GM12878 (cell line): ENCODE results near the gene HOXD13. TPM values are rescaled to one million over a fixed set of nuclear protein-coding genes. Genes with fewer than 3 reads are reported as not detected.

ENCODE experiments used
- IRF4 ChIP-seq: IDR thresholded peaks from 2 replicates; pipeline ENCODE4 v1.6.1; 2011; ENCODE audit warnings: low read depth, low read length
- MYC ChIP-seq: IDR thresholded peaks from 2 replicates; pipeline ENCODE4 v1.6.1; 2011; ENCODE audit warnings: mild to moderate bottlenecking, low read length, moderate library complexity, inconsistent platforms; ENCODE audit not compliant: insufficient read depth, insufficient replicate concordance, insufficient read length, severe bottlenecking
- STAT3 ChIP-seq: IDR thresholded peaks from 2 replicates; pipeline ENCODE4 v1.6.1; 2011; ENCODE audit warnings: low read depth, low read length, improper control_type of control experiment
- ZNF24 ChIP-seq: fragments of 450-650 bp; IDR thresholded peaks from 2 replicates; pipeline ENCODE4 v1.6.1; 2017; ENCODE audit warnings: antibody characterized with exemption, mild to moderate bottlenecking
- ZNF274 ChIP-seq: IDR thresholded peaks from one replicate; pipeline ENCODE4 v1.8.0; 2011; ENCODE audit not compliant: insufficient read length, insufficient read depth
- polyA plus RNA-seq, 11 experiments: library from polyadenylated mRNA; depleted of rRNA in 4 of 11; unstranded in 6 of 11; stranded (reverse) in 5 of 11; fragments of >200 nt; fragmentation: Nextera tagmentation in 4 of 11; fragmentation: Illumina TruSeq in 1 of 11; extraction: Ambion mirVana in 4 of 11; extraction: Trizol in 1 of 11; gene quantifications; 1 replicate in 1 of 11; 2 replicates in 10 of 11; pipeline versions ENCODE4 v1.2.1 to v1.2.3, GENCODE V29; 2011 to 2016; ENCODE audit warnings: inconsistent platforms in 2 of 11, missing spikeins in 2 of 11, low read depth in 1 of 11
- total RNA-seq, 4 experiments: library from RNA; depleted of rRNA in 3 of 4; stranded (reverse); fragments of >200 nt in 3 of 4; fragmentation: Illumina TruSeq in 1 of 4; extraction: Trizol in 1 of 4; gene quantifications; 2 replicates each; pipeline versions ENCODE4 v1.2.1 to v1.2.3, GENCODE V29; 2013 to 2021
- TF ChIP-seq, protein P1 (sequence below): fragments of 450-650 bp; formaldehyde crosslinking; IDR thresholded peaks from 2 replicates; pipeline ENCODE4 v1.4.0; 2020; ENCODE audit warnings: mild to moderate bottlenecking, moderate library complexity
- TF ChIP-seq, protein P2 (sequence below): fragments of 450-650 bp; IDR thresholded peaks from 2 replicates; pipeline ENCODE4 v1.6.1; 2017; ENCODE audit warnings: antibody characterized with exemption, mild to moderate bottlenecking, moderate library complexity
- TF ChIP-seq, protein P3 (sequence below): IDR thresholded peaks from 2 replicates; pipeline ENCODE4 v1.6.1; 2011; ENCODE audit warnings: low read depth, low read length, improper control_type of control experiment, borderline replicate concordance
- TF ChIP-seq, protein P4 (sequence below): fragments of 150-350 bp; IDR thresholded peaks from 2 replicates; pipeline ENCODE4 v1.6.1; 2014; ENCODE audit warnings: mild to moderate bottlenecking, low read depth, low read length

The HOXD13 gene
- total and polyA plus RNA-seq, 10 of the 15 experiments (the other 5 are each of a cell fraction or from before 2014, with no cell fraction given), result not detected

DNA sequence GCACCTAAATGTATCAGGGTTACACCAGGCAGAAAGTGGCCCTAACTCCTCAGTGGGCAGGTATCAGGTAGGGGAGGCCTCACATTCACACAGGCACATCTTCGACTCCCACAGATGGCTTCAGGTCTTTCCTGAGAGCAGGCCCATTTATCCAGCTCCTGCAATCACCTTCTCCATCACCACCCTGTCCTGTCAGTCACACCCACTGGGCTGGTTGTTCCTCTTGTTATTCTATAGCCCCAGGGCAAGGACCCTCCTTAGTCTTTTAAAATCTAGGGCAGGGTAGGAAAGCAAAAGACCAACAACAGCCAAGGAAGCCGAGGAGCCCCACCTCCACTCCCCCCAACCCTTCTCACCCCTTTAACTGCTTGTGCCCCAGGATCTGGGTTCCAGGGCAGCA is 49.8 kb downstream of the HOXD13 start (continued):
- TF ChIP-seq, protein P1, sequence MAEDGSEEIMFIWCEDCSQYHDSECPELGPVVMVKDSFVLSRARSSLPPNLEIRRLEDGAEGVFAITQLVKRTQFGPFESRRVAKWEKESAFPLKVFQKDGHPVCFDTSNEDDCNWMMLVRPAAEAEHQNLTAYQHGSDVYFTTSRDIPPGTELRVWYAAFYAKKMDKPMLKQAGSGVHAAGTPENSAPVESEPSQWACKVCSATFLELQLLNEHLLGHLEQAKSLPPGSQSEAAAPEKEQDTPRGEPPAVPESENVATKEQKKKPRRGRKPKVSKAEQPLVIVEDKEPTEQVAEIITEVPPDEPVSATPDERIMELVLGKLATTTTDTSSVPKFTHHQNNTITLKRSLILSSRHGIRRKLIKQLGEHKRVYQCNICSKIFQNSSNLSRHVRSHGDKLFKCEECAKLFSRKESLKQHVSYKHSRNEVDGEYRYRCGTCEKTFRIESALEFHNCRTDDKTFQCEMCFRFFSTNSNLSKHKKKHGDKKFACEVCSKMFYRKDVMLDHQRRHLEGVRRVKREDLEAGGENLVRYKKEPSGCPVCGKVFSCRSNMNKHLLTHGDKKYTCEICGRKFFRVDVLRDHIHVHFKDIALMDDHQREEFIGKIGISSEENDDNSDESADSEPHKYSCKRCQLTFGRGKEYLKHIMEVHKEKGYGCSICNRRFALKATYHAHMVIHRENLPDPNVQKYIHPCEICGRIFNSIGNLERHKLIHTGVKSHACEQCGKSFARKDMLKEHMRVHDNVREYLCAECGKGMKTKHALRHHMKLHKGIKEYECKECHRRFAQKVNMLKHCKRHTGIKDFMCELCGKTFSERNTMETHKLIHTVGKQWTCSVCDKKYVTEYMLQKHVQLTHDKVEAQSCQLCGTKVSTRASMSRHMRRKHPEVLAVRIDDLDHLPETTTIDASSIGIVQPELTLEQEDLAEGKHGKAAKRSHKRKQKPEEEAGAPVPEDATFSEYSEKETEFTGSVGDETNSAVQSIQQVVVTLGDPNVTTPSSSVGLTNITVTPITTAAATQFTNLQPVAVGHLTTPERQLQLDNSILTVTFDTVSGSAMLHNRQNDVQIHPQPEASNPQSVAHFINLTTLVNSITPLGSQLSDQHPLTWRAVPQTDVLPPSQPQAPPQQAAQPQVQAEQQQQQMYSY (CRISPR knock-in tag), result no peak
- TF ChIP-seq ZNF24, result no peak
- TF ChIP-seq IRF4, result no peak
- TF ChIP-seq, protein P2, sequence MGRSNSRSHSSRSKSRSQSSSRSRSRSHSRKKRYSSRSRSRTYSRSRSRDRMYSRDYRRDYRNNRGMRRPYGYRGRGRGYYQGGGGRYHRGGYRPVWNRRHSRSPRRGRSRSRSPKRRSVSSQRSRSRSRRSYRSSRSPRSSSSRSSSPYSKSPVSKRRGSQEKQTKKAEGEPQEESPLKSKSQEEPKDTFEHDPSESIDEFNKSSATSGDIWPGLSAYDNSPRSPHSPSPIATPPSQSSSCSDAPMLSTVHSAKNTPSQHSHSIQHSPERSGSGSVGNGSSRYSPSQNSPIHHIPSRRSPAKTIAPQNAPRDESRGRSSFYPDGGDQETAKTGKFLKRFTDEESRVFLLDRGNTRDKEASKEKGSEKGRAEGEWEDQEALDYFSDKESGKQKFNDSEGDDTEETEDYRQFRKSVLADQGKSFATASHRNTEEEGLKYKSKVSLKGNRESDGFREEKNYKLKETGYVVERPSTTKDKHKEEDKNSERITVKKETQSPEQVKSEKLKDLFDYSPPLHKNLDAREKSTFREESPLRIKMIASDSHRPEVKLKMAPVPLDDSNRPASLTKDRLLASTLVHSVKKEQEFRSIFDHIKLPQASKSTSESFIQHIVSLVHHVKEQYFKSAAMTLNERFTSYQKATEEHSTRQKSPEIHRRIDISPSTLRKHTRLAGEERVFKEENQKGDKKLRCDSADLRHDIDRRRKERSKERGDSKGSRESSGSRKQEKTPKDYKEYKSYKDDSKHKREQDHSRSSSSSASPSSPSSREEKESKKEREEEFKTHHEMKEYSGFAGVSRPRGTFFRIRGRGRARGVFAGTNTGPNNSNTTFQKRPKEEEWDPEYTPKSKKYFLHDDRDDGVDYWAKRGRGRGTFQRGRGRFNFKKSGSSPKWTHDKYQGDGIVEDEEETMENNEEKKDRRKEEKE, result no peak
- TF ChIP-seq, protein P3, sequence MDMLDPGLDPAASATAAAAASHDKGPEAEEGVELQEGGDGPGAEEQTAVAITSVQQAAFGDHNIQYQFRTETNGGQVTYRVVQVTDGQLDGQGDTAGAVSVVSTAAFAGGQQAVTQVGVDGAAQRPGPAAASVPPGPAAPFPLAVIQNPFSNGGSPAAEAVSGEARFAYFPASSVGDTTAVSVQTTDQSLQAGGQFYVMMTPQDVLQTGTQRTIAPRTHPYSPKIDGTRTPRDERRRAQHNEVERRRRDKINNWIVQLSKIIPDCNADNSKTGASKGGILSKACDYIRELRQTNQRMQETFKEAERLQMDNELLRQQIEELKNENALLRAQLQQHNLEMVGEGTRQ, result no peak
- no peak for TF ChIP-seq STAT3
- TF ChIP-seq ZNF274, result no peak
- TF ChIP-seq, protein P4, sequence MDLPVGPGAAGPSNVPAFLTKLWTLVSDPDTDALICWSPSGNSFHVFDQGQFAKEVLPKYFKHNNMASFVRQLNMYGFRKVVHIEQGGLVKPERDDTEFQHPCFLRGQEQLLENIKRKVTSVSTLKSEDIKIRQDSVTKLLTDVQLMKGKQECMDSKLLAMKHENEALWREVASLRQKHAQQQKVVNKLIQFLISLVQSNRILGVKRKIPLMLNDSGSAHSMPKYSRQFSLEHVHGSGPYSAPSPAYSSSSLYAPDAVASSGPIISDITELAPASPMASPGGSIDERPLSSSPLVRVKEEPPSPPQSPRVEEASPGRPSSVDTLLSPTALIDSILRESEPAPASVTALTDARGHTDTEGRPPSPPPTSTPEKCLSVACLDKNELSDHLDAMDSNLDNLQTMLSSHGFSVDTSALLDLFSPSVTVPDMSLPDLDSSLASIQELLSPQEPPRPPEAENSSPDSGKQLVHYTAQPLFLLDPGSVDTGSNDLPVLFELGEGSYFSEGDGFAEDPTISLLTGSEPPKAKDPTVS, result no peak
- no peak for TF ChIP-seq MYC
- TF ChIP-seq, all 136 proteins: peak for 0

Other genes with a start within 250 kb of the HOXD13 start
Only the 7 nearest of the 11 such genes appear.
- gene EVX2, start 8.8 kb upstream of the HOXD13 start, total RNA-seq (2014; rRNA removed), result not detected in 2 replicates
- not detected in 2 replicates for gene EVX2, start 8.8 kb upstream of the HOXD13 start, total RNA-seq (2014; rRNA removed; fragmentation: Illumina TruSeq; extraction: Trizol)
- not detected in 2 replicates for gene EVX2, start 8.8 kb upstream of the HOXD13 start, total RNA-seq (2021)
- not detected in 2 replicates for gene EVX2, start 8.8 kb upstream of the HOXD13 start, polyA plus RNA-seq (2011; rRNA removed)
- not detected in 2 replicates for gene EVX2, start 8.8 kb upstream of the HOXD13 start, polyA plus RNA-seq (2014; fragmentation: Illumina TruSeq; extraction: Trizol)
- not detected for gene EVX2, start 8.8 kb upstream of the HOXD13 start, polyA plus RNA-seq (2014; fragmentation: Nextera tagmentation; extraction: Ambion mirVana)
- gene EVX2, start 8.8 kb upstream of the HOXD13 start, polyA plus RNA-seq (2014; rRNA removed), result not detected in 2 replicates
- gene EVX2, start 8.8 kb upstream of the HOXD13 start, polyA plus RNA-seq (2016; fragmentation: Nextera tagmentation; extraction: Ambion mirVana), result not detected
- gene HOXD12, start 7.1 kb downstream of the HOXD13 start, total RNA-seq (2014; rRNA removed), result not detected in 2 replicates
- not detected in 2 replicates for gene HOXD12, start 7.1 kb downstream of the HOXD13 start, total RNA-seq (2014; rRNA removed; fragmentation: Illumina TruSeq; extraction: Trizol)
- gene HOXD12, start 7.1 kb downstream of the HOXD13 start, total RNA-seq (2021), result not detected in 2 replicates
- not detected in 2 replicates for gene HOXD12, start 7.1 kb downstream of the HOXD13 start, polyA plus RNA-seq (2011; rRNA removed)
- not detected in 2 replicates for gene HOXD12, start 7.1 kb downstream of the HOXD13 start, polyA plus RNA-seq (2014; fragmentation: Illumina TruSeq; extraction: Trizol)
- gene HOXD12, start 7.1 kb downstream of the HOXD13 start, polyA plus RNA-seq (2014; fragmentation: Nextera tagmentation; extraction: Ambion mirVana), result not detected
- not detected in 2 replicates for gene HOXD12, start 7.1 kb downstream of the HOXD13 start, polyA plus RNA-seq (2014; rRNA removed)
- gene HOXD12, start 7.1 kb downstream of the HOXD13 start, polyA plus RNA-seq (2016; fragmentation: Nextera tagmentation; extraction: Ambion mirVana), result not detected
- gene HOXD11, start 14.6 kb downstream of the HOXD13 start, total RNA-seq (2014; rRNA removed), result not detected in 2 replicates
- not detected in 2 replicates for gene HOXD11, start 14.6 kb downstream of the HOXD13 start, total RNA-seq (2014; rRNA removed; fragmentation: Illumina TruSeq; extraction: Trizol)
- gene HOXD11, start 14.6 kb downstream of the HOXD13 start, total RNA-seq (2021), result not detected in 2 replicates
- not detected in 2 replicates for gene HOXD11, start 14.6 kb downstream of the HOXD13 start, polyA plus RNA-seq (2011; rRNA removed)
- gene HOXD11, start 14.6 kb downstream of the HOXD13 start, polyA plus RNA-seq (2014; fragmentation: Illumina TruSeq; extraction: Trizol), result not detected in 2 replicates
- gene HOXD11, start 14.6 kb downstream of the HOXD13 start, polyA plus RNA-seq (2014; fragmentation: Nextera tagmentation; extraction: Ambion mirVana), result not detected
- gene HOXD11, start 14.6 kb downstream of the HOXD13 start, polyA plus RNA-seq (2014; rRNA removed), result not detected in 2 replicates
- gene HOXD11, start 14.6 kb downstream of the HOXD13 start, polyA plus RNA-seq (2016; fragmentation: Nextera tagmentation; extraction: Ambion mirVana), result not detected
- gene HOXD10, start 24.1 kb downstream of the HOXD13 start, total RNA-seq (2014; rRNA removed), result not detected in 2 replicates
- gene HOXD10, start 24.1 kb downstream of the HOXD13 start, total RNA-seq (2014; rRNA removed; fragmentation: Illumina TruSeq; extraction: Trizol), result not detected in 2 replicates
- not detected in 2 replicates for gene HOXD10, start 24.1 kb downstream of the HOXD13 start, total RNA-seq (2021)
- not detected in 2 replicates for gene HOXD10, start 24.1 kb downstream of the HOXD13 start, polyA plus RNA-seq (2011; rRNA removed)
- gene HOXD10, start 24.1 kb downstream of the HOXD13 start, polyA plus RNA-seq (2014; fragmentation: Illumina TruSeq; extraction: Trizol), result not detected in 2 replicates
- not detected for gene HOXD10, start 24.1 kb downstream of the HOXD13 start, polyA plus RNA-seq (2014; fragmentation: Nextera tagmentation; extraction: Ambion mirVana)
- not detected in 2 replicates for gene HOXD10, start 24.1 kb downstream of the HOXD13 start, polyA plus RNA-seq (2014; rRNA removed)
- not detected for gene HOXD10, start 24.1 kb downstream of the HOXD13 start, polyA plus RNA-seq (2016; fragmentation: Nextera tagmentation; extraction: Ambion mirVana)
- gene HOXD9, start 30.0 kb downstream of the HOXD13 start, total RNA-seq (2014; rRNA removed), result not detected in 2 replicates
- not detected in 2 replicates for gene HOXD9, start 30.0 kb downstream of the HOXD13 start, total RNA-seq (2014; rRNA removed; fragmentation: Illumina TruSeq; extraction: Trizol)
- not detected in 2 replicates for gene HOXD9, start 30.0 kb downstream of the HOXD13 start, total RNA-seq (2021)
- not detected in 2 replicates for gene HOXD9, start 30.0 kb downstream of the HOXD13 start, polyA plus RNA-seq (2011; rRNA removed)
- not detected in 2 replicates for gene HOXD9, start 30.0 kb downstream of the HOXD13 start, polyA plus RNA-seq (2014; fragmentation: Illumina TruSeq; extraction: Trizol)
- not detected for gene HOXD9, start 30.0 kb downstream of the HOXD13 start, polyA plus RNA-seq (2014; fragmentation: Nextera tagmentation; extraction: Ambion mirVana)
- gene HOXD9, start 30.0 kb downstream of the HOXD13 start, polyA plus RNA-seq (2014; rRNA removed), result not detected in 2 replicates
- not detected for gene HOXD9, start 30.0 kb downstream of the HOXD13 start, polyA plus RNA-seq (2016; fragmentation: Nextera tagmentation; extraction: Ambion mirVana)
- not detected in 2 replicates for gene HOXD8, start 37.0 kb downstream of the HOXD13 start, total RNA-seq (2014; rRNA removed)
- gene HOXD8, start 37.0 kb downstream of the HOXD13 start, total RNA-seq (2014; rRNA removed; fragmentation: Illumina TruSeq; extraction: Trizol), result not detected in 2 replicates
- gene HOXD8, start 37.0 kb downstream of the HOXD13 start, total RNA-seq (2021), result not detected in 2 replicates
- not detected in 2 replicates for gene HOXD8, start 37.0 kb downstream of the HOXD13 start, polyA plus RNA-seq (2011; rRNA removed)
- gene HOXD8, start 37.0 kb downstream of the HOXD13 start, polyA plus RNA-seq (2014; fragmentation: Illumina TruSeq; extraction: Trizol), result not detected in 2 replicates
- not detected for gene HOXD8, start 37.0 kb downstream of the HOXD13 start, polyA plus RNA-seq (2014; fragmentation: Nextera tagmentation; extraction: Ambion mirVana)
- gene HOXD8, start 37.0 kb downstream of the HOXD13 start, polyA plus RNA-seq (2014; rRNA removed), result not detected in 2 replicates
- gene HOXD8, start 37.0 kb downstream of the HOXD13 start, polyA plus RNA-seq (2016; fragmentation: Nextera tagmentation; extraction: Ambion mirVana), result not detected
- not detected in 2 replicates for gene HOXD4, start 58.8 kb downstream of the HOXD13 start, total RNA-seq (2014; rRNA removed)
- gene HOXD4, start 58.8 kb downstream of the HOXD13 start, total RNA-seq (2014; rRNA removed; fragmentation: Illumina TruSeq; extraction: Trizol), result not detected in 2 replicates
- not detected in 2 replicates for gene HOXD4, start 58.8 kb downstream of the HOXD13 start, total RNA-seq (2021)
- gene HOXD4, start 58.8 kb downstream of the HOXD13 start, polyA plus RNA-seq (2011; rRNA removed), result 0.07 and 0.13 TPM in 2 replicates
- gene HOXD4, start 58.8 kb downstream of the HOXD13 start, polyA plus RNA-seq (2014; fragmentation: Illumina TruSeq; extraction: Trizol), result not detected in 2 replicates
- not detected for gene HOXD4, start 58.8 kb downstream of the HOXD13 start, polyA plus RNA-seq (2014; fragmentation: Nextera tagmentation; extraction: Ambion mirVana)
- not detected in 2 replicates for gene HOXD4, start 58.8 kb downstream of the HOXD13 start, polyA plus RNA-seq (2014; rRNA removed)
- not detected for gene HOXD4, start 58.8 kb downstream of the HOXD13 start, polyA plus RNA-seq (2016; fragmentation: Nextera tagmentation; extraction: Ambion mirVana)